Measurements from ENCODE around the gene TOMM40.
"Not testable (repeated sequence)": the region's sequence is repeated elsewhere in the genome, so short reads cannot be mapped to it uniquely, and the experiment has no call there.

DNA sequence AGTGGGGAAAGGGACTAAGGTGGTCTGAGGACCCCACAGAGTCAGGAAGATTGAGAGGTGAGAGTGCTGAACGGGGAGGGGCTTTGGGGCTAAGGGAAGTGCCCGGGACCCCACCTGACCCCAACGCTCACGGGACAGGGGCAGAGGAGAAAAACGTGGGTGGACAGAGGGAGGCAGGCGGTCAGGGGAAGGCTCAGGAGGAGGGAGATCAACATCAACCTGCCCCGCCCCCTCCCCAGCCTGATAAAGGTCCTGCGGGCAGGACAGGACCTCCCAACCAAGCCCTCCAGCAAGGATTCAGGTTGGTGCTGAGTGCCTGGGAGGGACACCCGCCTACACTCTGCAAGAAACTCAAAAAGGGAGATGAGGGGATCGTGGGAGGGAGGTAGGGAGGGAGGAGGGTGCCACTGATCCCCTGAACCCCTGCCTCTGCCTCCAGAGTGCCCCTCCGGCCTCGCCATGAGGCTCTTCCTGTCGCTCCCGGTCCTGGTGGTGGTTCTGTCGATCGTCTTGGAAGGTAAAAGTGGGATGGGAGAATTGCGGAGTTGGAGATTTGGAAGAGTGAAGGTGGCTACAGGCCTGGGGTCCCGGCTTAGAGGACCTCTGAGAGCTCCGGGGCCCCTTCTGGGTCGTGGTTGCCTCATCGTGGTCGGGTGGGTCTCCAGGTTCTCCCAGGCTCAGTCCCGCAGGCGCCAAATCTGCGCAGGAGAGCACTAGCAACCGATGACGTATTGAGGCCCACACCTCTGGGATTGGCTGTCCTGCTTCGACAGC lies 23.6 kb downstream of the TOMM40 start, which contains the start of gene APOC1:
- TF ChIP-seq POLR2A (IDR thresholded peaks at IDR 0.05); CTCF (IDR thresholded peaks at IDR 0.05 in 4 of 5, conservative IDR thresholded peaks at IDR 0.05 in 1 of 5): not testable (repeated sequence)
